ENCODE measurements around the gene NECAB2.

The NECAB2 gene

DNA sequence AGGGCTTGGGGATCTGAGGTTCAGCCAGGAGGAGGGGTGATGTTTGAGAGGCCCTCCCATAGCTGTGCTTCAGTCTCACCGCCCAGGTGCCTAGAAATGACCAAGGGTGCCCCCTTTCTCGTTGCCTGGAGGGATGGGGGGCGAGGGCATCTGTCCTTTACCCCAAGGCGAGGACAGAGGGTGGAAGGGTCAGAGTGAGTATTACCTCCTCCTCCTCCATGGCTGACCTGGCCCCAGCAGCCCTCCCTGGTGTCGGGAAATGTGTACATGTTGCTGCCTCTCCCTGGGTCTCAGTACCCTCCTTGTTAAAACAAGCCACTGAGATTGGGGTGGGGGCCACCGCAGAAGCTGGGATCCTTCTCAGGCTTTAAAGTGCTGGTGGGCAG, 2.4 kb downstream of the NECAB2 start:
- in situ Hi-C loops (cut with MboI; ENCODE audit: low sequenced_read_pairs, unreplicated experiment) = loop anchor here (10.0 to 25.0 kb wide), 3 partner anchors 92 to 517 kb away; partner anchors contain the start of gene TAF1C
- no peak for DNase-seq (ENCODE audit: low spot score)

DNA sequence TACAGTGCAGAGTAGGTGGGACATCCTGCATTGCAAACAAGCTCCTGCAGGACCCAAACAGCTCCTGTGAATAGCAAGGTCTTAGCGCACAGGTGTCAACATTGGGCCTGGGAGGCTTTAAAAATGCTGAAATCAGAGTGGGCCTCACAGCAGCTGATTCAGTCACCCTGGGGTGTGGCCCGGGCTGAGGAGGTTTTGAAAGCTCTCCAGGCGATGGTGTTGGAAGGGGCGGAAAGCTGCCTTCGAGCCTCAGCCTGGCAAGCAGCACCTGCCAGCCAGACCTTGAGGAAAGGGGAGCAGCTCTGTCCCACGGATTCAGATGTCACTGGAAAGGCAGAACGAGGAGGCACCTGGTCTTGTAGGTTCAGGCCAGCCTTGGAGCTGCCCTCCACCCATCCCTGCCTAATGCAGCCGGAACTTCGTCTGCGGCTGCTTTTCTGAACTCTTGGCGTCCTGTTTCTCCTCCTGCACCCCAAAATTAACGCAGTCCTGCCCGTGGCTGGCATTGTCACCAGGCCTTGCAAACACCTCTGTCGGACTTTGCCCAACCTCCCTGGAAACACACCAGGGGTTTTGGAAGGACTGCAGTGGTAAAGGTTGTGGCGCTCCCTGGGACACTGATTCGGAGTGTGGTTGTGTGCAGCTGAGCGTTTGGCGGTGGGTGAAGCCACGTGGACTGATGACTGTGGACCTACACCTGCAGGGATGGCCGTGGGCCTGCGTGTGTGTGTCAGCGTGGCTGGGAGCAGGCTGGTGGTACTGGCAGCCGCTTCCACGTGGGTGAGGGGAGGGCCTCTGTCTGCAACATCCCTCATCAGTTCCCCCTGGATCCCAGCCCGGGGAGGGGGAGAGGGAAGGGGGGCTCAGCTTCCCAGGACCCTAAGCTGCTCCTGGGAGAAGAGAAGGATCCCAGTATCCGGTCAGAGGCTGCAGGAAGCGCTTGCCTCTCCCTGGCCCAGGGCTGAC, 3.4 kb downstream of the NECAB2 start:
- TF ChIP-seq, protein P1, sequence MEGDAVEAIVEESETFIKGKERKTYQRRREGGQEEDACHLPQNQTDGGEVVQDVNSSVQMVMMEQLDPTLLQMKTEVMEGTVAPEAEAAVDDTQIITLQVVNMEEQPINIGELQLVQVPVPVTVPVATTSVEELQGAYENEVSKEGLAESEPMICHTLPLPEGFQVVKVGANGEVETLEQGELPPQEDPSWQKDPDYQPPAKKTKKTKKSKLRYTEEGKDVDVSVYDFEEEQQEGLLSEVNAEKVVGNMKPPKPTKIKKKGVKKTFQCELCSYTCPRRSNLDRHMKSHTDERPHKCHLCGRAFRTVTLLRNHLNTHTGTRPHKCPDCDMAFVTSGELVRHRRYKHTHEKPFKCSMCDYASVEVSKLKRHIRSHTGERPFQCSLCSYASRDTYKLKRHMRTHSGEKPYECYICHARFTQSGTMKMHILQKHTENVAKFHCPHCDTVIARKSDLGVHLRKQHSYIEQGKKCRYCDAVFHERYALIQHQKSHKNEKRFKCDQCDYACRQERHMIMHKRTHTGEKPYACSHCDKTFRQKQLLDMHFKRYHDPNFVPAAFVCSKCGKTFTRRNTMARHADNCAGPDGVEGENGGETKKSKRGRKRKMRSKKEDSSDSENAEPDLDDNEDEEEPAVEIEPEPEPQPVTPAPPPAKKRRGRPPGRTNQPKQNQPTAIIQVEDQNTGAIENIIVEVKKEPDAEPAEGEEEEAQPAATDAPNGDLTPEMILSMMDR (IDR thresholded peaks at IDR 0.05; ENCODE audit: borderline replicate concordance, control extremely low read depth, extremely low read depth, insufficient read depth, missing control alignments) = no peak
- no peak for DNase-seq (ENCODE audit: low spot score)
- in situ Hi-C loops (cut with MboI; ENCODE audit: low sequenced_read_pairs, unreplicated experiment) = loop anchor here (10.0 to 25.0 kb wide), 3 partner anchors 91 to 516 kb away; partner anchors contain the start of gene TAF1C

More for the DNA sequence above, 2.4 kb downstream of the NECAB2 start:
- TF ChIP-seq, protein P1 (IDR thresholded peaks at IDR 0.05; ENCODE audit: borderline replicate concordance, control extremely low read depth, extremely low read depth, insufficient read depth, missing control alignments) = no peak

DNA sequence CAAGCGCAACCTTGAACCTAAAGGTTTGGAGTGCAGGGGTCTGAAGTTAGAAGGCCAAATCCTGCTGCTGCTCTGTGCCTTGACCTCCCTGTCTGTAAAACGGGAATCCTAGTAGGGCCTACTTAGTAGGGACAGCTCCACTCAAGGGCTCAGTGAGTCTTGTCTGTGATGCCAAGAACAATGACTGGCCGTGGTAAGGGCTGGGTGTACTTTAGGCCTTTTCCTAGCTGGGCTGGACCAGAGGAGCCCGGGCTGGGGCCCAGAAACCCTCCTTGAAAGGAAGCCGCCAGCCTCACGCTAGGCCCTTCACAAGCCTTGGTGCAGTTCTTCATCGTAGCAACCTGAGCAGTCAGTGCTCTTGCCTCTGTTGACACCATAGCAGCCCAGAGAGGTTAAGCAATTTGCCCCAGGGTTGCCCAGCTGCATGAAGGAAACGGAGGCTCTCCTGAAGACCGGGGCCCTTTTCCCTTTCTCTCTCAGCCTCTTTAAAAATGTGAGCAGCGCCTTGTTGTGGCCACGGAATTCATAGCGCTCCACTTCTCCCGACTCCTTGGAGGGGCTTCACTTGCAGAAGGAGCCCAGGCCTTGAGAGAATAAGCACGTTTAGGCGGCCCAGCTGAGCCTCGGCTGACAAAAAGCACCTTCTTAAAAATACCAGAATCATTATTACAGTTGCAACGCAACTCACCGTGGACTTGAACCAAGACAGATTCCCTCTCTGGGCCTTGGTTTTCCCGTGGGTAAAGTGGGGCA, 4.4 kb downstream of the NECAB2 start:
- TF ChIP-seq, protein P1 (IDR thresholded peaks at IDR 0.05; ENCODE audit: borderline replicate concordance, control extremely low read depth, extremely low read depth, insufficient read depth, missing control alignments) = no peak
- no peak for DNase-seq (ENCODE audit: low spot score)
- in situ Hi-C loops (cut with MboI; ENCODE audit: low sequenced_read_pairs, unreplicated experiment) = loop anchor here (10.0 to 25.0 kb wide), 3 partner anchors 90 to 515 kb away; partner anchors contain the start of gene TAF1C

DNA sequence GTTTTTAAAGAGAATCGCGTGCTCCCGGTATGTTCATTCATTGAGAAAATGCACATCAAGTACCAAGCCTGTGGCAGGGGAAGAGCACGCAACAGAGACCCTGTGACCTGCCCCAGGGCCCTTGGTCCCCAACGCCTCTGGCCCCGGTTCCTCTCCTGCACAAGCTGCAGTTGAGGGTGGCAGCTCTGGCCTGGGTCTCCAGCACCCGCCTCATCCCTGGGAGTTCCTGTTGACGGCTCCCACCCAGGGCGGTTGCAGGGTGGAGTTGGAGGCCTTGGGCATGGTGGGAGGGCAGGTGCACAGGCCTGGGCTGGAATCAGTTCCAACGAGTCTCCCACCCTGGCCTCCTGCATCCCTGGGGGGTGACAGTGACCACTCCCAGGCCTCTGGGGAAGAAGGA, 5.0 kb downstream of the NECAB2 start:
- DNase-seq (ENCODE audit: low spot score) = no peak
- in situ Hi-C loops (cut with MboI; ENCODE audit: low sequenced_read_pairs, unreplicated experiment) = loop anchor here (10.0 to 25.0 kb wide), 3 partner anchors 89 to 514 kb away; partner anchors contain the start of gene TAF1C
- TF ChIP-seq, protein P1 (IDR thresholded peaks at IDR 0.05; ENCODE audit: borderline replicate concordance, control extremely low read depth, extremely low read depth, insufficient read depth, missing control alignments) = no peak

DNA sequence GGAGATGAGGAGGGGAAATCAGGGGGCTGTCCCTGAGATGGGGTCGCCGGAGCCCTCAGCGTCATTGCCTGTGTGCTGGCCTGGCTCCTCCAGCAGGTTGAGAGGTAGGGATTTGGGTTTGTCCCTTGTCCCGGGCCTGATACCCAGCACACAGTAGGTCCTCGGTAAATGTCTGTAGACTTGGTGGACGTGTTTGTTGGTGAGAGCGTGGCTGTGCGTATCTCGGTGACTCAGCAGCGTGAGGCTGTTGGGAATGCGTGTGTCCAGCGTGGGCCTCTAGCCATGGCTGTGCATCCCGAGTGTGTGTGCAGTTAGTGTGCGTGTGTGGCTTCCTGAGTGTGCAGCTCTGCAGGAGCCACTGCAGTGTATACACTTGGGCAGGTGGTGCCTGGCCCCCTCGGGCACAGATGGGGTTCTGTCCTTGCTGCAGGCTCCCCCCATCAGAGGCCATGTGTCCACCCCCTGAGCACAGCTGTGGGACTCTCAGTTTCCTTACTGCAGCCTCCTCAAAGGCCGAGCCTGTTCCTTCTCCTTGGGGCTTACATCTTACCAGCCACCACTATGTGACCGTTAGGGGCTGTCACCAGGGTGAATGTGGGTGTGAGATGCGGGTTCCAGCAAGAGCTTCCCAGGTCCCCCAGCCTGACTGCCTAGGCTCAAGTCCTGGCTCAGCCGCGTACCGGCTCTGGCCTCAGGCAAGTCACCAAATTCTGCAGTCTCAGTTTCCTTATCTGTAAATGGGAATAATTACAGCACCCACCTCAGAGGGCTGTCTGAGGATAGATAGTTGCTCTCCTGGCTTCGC, 5.7 kb downstream of the NECAB2 start:
- no peak for DNase-seq (ENCODE audit: low spot score)
- in situ Hi-C loops (cut with MboI; ENCODE audit: low sequenced_read_pairs, unreplicated experiment) = loop anchor here (10.0 to 25.0 kb wide), 3 partner anchors 89 to 514 kb away; partner anchors contain the start of gene TAF1C
- TF ChIP-seq, protein P1 (IDR thresholded peaks at IDR 0.05; ENCODE audit: borderline replicate concordance, control extremely low read depth, extremely low read depth, insufficient read depth, missing control alignments) = no peak
